ENCODE results near the gene ENOX2. TPM values are rescaled to one million over a fixed set of nuclear protein-coding genes. Genes with fewer than 3 reads are reported as not detected.

Gene ENOX2
- total and polyA plus RNA-seq, 8 donors, result 1.1 to 6.4 (median 4.7) TPM

GRCh38 chrX:130834830-130835229 is 68.2 kb downstream of the ENOX2 start:
- no peaks in the 10 kb centered on the region for H3K36me3 ChIP-seq
- no peaks in the 10 kb centered on the region for H3K27me3 ChIP-seq
- no peak for TF ChIP-seq CTCF (IDR thresholded peaks at IDR 0.05)
- intact Hi-C loops (cut with DNase I), result no loop called here
- H3K4me1 ChIP-seq, result no peaks in the 10 kb centered on the region
- ATAC-seq, result no peak
- 59 to 96% methylated on average over 1 of the region's 1 CpG for WGBS, 2 donors
- H3K4me3 ChIP-seq, result no peak overlapping the region
- no peaks in the 10 kb centered on the region for H3K9me3 ChIP-seq
- H3K27ac ChIP-seq, result no peak overlapping the region
- no peak for DNase-seq
- FAIRE-seq, result no peak

- no peaks in the 10 kb centered on the region for H3K27me3 ChIP-seq
- 46 to 90% methylated on average over 1 of the region's 1 CpG for WGBS, 2 donors
- FAIRE-seq, result peak; percentile 29
- no peaks in the 10 kb centered on the region for H3K36me3 ChIP-seq
- H3K9me3 ChIP-seq, result no peaks in the 10 kb centered on the region
- TF ChIP-seq CTCF (IDR thresholded peaks at IDR 0.05), result no peak
- H3K4me3 ChIP-seq, result no peak overlapping the region
- no peak for ATAC-seq
- H3K4me1 ChIP-seq, result no peaks in the 10 kb centered on the region
- intact Hi-C loops (cut with DNase I), result no loop called here
- DNase-seq, result no peak
- H3K27ac ChIP-seq, result no peak overlapping the region
Observed at GRCh38 chrX:130834149-130834548, 68.9 kb downstream of the ENOX2 start.

GRCh38 chrX:130831347-130831722 is 71.7 kb downstream of the ENOX2 start:
- no peaks in the 10 kb centered on the region for H3K4me1 ChIP-seq
- H3K27me3 ChIP-seq, result no peaks in the 10 kb centered on the region
- no peak overlapping the region for H3K27ac ChIP-seq
- DNase-seq, result no peak
- H3K36me3 ChIP-seq, result no peaks in the 10 kb centered on the region
- ATAC-seq, result no peak
- no peaks in the 10 kb centered on the region for H3K9me3 ChIP-seq
- 88 to 93% methylated on average over 1 of the region's 1 CpG for WGBS, 2 donors
- intact Hi-C loops (cut with DNase I), result no loop called here
- no peak for TF ChIP-seq CTCF (IDR thresholded peaks at IDR 0.05)
- no peak for FAIRE-seq
- no peak overlapping the region for H3K4me3 ChIP-seq

GRCh38 chrX:130830599-130831346 is 72.2 kb downstream of the ENOX2 start:
- DNase-seq (no peak), FAIRE-seq (no peak), ATAC-seq (no peak)
- TF ChIP-seq CTCF (IDR thresholded peaks at IDR 0.05), result no peak
- no peak overlapping the region for H3K27ac ChIP-seq
- no peaks in the 10 kb centered on the region for H3K27me3 ChIP-seq
- 70 to 85% methylated on average over 4 of the region's 4 CpGs for WGBS, 2 donors
- H3K4me1 ChIP-seq, result no peaks in the 10 kb centered on the region
- H3K4me3 ChIP-seq, result no peak overlapping the region
- no peaks in the 10 kb centered on the region for H3K9me3 ChIP-seq
- intact Hi-C loops (cut with DNase I), result no loop called here
- no peaks in the 10 kb centered on the region for H3K36me3 ChIP-seq

Measured in pancreas (tissue), 10 donors.